SHP77 (cell line): ENCODE data around the gene RPL26.
"Not testable (repeated sequence)": the region's sequence is repeated elsewhere in the genome, so short reads cannot be mapped to it uniquely, and the experiment has no call there.

ENCODE experiments used
- DNase-seq, 2 experiments: peaks; one replicate each; lab custom pipeline; 2025; lab: John Stamatoyannopoulos, UW

The RPL26 gene

DNA sequence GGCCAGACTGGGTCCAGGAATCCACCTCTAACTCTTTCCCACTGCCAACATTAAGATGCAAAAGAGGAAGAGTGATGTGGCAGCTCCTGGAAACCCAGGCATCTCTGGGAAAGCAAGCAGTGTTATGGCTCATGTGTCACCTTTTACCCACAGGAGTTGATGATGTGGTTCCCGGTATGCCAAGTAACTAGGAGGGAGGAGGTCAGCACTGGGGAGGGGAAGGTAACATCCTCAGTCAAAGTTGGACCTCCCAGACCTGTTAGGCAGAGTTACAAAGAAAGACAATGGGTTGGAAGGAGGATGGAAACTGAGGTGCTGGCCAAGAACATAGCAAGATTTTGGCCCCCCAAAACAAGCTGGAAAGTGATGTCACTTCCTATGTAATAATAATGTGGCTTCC is 17.9 kb downstream of the RPL26 start:
- no peak for DNase-seq

DNA sequence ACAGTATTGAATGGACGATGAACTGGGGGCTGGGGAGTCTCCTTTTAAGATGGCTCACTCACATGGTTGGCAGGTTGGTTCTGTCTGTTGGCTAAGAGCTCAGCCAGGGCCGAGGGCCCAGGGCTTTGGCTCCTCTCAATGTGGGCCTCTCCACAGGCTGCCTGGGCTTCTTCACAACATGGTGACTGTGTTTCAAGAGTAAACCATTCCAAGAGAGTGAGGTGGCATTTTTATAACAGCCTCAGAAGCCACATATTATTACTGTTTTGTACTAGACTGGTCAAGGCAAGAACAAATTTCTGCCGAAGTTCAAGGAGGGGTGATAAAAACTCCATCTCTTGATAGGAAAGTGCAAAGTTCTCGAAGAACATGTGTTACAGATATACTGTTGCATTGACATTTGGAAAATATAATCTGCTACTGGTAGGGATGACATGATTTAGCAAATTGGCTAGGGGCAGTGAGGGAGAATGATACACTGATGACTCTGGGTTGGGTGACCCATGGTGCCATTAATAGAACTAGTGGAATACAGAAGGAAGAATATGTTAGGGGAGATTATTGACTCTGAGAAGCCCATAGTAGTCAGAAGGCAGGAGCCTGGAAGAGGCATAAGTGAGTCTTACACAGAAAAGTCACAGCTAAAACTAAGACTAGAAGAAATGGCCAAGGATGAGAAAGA is 20.2 kb downstream of the RPL26 start:
- no peak for DNase-seq

DNA sequence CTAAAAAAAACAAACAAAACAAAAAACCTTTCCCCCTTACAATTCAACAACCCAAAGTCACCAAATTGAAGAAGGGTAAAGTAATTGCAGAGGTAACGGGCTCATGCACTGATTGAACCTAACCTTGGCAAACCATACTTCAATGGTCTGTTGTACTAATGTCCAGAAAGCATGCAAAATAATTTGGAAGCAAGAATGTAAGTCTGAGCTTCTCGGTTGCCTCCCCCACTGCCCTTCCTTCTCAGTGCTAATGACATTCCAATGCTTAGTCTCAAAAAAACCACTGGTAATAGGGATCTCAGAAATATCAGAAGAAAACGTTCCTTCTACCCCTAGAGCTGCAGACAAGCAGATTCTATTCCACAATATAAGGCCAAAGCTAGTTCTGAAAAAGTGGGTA is 22.2 kb downstream of the RPL26 start:
- DNase-seq: no peak

DNA sequence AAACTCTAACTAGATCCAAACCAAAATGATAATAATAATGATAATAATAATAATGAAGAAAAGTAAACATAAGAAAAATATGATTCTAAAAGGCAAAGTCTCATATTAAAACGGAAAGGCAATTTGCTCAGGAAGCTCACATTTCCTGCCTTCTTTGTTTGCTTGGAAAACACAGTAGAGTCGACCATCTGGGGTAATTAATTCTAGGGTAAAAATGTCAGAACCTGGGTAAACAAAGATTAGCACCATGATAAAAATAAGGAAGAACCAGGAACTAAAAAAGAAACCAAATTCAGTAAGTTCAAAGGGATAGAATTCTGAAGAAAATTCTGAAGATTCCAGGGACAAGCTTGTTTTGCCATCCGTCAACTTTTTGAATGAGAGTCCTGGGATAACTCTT is 22.7 kb downstream of the RPL26 start:
- DNase-seq: peak; percentile 14 to 15

DNA sequence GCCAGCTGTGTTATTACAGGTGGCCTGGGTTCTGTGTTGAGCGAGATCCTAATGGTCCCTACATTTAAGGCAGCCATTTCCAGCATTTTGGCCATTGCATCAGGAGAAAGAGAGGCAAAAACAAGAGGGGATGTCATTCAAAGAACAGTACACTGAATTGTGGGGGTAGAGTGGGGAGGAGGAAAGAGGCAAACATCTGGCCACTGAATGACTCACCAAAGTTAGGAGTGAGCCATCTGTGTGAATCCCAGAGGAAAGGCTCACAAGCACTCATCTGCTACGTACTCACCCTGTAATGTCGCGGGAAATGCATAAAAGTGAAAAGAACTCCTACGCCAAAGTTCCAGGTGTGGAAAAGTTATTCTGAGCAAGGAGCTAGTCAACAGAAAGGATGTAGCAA is 23.2 kb downstream of the RPL26 start:
- peak; percentile 69 to 74 for DNase-seq

DNA sequence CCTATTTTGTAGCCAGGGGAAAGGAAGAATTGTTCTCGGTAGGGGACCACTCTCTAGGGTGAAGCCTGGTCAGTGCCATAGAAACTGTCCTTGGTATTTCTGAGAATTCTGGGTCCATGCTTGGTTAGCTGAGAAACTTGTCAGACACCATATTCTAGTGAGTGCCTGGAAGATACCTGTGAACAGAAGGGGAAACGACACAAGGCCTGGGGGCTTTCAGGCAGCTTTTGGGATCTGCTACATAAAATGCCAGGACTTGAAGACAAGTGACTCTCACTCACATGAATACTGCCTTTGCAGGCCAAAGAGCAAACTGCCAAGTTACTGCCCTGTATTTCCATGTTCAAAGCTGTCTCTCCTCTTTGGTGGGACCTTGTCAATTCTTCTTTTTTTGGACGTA is 25.1 kb downstream of the RPL26 start:
- no peak for DNase-seq

DNA sequence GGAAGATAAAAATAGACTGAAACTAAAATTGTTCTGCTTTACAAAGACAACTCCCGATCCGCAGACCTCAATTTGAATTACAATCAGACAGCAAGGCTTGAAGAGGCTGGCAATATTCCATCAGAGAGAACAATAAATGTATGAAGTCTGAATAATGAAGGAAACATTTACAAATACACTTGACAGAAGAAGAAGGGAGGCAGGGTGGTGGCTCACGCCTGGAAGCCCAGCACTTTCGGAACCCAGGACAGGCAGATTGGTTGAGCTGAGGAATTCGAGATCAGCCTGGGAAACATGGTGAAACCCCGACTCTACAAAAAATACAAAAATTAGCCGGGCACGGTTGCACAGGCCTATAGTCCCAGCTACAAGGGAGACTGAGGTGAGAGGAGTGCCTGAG is 28.8 kb downstream of the RPL26 start:
- DNase-seq: no peak

DNA sequence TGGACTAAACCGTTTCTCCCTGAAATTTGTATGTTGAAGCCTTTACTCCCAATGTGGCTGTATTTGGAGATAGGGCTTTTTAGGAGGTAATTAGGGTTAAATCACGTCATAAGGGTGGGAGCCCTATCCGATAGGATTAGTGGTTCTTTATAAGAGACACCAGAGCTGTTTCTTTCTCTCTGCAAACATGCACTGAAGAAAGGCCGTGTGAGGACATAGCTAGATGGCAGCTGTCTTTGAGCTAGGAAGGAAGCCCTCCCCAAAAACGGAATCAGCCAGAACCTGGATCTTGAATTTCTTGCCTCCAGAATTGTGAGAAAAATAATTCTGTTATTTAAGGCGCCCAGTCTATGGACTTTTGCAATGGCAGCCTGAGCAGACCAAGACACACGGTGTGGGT is 29.3 kb downstream of the RPL26 start:
- no peak for DNase-seq

DNA sequence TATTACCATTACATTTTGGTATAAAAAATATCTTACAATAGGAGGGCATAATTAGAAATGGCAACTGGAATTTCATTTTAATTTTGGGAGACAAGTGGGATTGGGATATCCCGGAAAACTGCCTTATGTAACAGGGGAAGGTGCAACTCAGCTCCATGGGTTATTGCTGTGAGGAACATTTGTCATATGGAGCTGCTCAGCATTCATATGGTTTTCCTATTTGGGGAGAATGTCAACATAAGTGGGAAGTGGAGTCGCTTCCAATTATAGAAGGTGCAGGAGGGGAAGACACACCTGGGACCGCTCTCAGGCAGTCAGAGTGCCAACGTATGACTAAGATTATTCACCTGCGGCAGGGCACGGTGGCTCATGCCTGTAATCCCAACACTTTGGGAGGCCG is 32.7 kb downstream of the RPL26 start:
- no peak for DNase-seq

DNA sequence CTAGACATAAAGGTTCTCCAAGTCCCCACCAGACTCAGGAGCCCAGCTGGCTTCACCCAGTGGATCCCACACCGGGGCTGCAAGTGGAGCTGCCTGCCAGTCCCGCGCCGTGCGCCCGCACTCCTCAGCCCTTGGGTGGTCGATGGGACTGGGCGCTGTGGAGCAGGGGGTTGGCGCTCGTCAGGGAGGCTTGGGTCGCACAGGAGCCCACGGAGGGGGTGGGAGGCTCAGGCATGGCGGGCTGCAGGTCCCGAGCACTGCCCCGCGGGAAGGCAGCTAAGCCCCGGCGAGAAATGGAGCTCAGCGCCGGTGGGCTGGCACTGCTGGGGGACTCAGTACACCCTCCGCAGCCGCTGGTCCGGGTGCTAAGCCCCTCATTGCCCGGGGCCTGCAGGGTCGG is 36.0 kb downstream of the RPL26 start:
- DNase-seq: not testable (repeated sequence)

DNA sequence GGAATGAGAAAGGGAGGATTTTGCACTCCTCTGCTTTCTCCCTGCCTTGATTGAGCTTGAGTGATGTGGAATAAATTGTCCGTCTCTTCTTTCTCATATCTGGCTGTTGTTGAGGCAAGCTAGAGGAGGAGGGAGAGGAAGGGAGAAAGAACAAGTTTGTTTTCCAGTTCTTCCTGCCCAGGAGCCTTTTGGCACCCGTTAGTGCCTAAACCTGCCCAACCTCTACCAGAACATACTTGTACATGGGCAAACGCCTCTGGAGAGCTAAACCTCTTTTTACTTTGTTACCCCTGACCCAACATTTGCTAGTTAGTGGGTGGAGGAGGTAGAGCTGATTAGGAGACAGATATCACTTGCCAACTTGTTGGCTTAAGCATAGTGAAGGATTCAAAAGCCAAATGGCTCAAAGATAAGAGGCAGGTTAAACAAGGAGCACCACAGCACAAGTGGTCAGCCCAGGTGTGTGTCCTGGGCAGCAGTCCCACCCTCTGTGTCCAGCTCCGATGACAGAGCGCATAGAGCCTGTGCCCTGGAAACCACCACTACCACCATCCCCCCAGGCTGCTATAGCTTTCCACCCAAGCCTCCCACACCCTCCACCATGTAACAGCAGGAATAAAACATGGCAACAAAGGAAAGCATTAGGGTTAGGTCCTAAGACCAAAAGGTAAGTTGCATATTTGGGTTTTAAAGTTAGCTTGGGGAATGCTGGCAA is 36.9 kb downstream of the RPL26 start:
- no peak for DNase-seq

DNA sequence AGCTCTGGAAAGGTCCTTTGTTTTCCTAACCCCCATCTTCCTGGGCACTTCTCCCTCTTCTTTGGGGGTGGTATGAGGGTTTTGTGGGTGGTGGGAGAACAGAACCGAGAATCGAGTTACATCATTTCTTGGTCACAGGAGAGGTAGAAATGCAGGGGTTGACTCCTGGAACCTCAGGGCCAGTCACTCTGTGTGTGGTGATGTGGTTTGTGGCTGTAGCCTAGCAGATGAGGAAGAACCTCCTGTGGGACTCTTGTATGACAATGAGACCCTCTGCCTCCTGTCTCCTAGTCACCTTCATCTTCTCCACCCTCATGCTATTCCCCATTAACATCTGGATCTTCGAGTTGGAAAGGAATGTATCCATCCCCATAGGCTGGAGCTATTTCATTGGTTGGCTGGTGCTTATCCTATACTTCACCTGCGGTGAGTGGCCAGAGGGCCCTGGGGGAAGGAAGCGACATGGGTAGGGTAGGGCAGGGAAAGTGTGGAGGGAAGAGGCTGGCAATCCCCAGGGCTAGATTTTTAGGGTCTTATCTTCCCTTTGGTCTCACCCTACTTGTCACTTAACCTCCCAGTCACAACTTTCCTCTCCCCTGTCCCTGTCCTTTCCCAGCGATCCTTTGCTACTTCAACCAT is 37.8 kb downstream of the RPL26 start:
- no peak for DNase-seq

DNA sequence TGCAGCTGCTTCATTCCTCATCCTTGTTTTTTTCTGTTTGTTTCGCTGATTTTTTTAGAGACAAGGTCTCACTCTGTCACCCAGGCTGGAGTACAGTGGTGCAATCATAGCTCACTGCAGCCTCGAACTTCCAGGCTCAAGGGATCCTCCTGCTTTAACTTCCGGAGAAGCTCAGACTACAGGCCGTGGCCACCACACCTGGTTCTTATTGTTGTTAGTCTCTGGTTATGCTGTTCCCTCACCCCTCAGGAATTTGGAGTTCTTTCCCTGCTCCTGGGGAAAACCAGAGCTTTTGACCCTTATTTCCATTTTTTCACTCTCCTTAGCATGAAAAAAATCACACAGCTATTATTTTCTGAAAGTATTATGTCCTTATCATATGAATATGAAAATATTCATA is 41.5 kb downstream of the RPL26 start:
- DNase-seq: no peak

DNA sequence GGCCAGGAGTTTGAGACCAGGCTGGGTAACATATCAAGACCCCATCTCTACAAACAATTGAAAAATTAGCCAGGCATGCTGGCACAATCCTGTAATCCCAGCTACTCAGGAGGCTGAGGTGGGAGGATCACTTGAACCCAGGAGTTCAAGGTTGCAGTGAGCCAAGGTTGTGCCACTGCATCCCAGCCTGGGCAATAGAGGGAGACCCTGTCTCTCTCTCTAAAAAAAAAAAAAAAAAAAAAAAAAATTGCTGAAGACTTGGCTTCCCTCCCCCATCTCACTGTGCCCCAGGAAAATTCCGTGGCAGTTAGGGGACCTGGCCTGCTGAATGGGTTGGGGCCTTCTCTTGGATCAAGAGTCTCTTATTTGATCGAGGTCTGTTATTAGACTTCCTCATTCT is 43.5 kb downstream of the RPL26 start, which contains the start of gene ODF4:
Gene ODF4 (plus strand): TSS at position 301 of the 400 bp plus-strand sequence. CDS start 212 bp downstream, outside the sequence.
- DNase-seq: no peak

DNA sequence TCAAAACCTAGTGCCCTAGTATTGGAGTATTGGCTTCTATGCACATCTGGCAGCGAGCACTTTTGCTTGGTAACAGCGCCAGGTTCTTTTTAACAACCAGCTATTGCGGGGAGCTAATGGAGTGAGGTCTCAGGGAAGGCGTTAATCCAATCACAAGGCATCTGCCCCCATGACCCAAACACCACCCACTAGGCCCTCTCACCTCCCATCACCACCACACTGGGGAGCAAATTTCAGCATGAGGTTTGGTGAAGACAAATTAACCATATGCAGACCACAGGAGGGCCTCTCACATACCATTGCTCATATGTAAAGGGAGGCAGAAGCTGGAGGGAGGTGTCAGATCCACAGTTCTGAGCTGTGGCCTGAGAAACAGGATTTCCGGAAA is 44.2 kb downstream of the RPL26 start:
- DNase-seq: no peak

DNA sequence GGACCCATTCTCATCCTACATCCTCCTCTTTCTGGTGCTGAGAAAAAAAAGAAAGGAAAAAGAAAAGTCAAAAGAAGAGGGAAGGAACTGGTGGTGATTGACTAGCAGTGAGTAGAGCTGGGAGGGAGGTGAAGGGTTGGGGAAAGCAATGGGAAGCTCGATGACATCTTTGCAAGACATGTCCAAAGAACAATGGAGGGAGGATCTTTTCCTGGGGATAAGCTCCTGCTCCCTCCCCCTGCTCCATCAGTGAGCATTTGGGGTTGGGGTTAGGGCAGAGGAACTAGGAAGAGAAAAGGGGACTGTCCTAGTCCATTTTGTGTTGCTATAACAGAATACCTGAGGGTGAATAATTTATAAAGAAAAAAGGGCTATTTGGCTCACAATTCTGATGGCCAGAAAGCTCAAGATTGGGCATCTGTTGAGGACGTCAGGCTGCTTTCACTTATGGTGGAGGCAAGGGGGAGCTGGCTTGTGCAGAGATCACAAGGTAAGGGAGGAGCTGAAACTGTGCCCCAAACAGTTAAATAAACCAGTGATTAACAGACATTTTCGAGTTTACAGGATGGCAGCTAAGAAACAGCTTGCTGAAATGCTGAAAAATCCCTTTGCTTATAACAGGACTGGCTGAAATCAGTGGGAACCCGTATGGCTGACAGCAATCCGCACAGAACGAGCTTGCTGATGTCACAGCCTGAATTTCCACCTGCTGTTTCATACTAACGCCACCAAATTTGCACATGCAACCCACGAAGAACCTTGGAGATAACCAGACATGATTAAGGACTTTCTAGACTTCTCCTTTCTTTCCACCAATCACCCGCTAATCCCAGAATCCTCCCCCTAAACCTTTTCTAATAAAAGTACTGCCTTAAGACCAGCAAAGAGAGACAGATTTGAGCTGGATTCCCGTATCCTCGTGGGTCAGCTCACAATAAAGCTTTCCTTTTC is 44.9 kb downstream of the RPL26 start:
- peak in 1 of 2 experiments; percentile 19 for DNase-seq

DNA sequence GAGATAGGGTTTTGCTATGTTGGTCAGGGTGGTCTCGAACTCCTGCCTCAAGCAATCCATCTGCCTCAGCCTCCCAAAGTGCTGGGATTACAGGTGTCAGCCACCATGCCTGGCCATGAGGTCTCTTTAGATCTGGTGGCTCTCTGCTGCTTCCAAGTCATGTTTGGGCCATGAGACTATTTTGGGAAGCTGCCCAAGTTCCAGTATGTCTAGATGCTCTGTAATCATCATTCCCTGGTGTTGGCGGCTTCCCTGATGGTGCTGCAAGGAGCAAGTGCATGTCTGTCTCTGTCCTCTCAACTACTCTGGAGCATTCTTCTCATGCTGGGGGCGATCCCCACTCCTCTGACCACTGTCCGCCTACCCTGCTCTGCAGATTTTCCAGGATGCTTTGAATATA is 49.7 kb downstream of the RPL26 start:
- DNase-seq: no peak

DNA sequence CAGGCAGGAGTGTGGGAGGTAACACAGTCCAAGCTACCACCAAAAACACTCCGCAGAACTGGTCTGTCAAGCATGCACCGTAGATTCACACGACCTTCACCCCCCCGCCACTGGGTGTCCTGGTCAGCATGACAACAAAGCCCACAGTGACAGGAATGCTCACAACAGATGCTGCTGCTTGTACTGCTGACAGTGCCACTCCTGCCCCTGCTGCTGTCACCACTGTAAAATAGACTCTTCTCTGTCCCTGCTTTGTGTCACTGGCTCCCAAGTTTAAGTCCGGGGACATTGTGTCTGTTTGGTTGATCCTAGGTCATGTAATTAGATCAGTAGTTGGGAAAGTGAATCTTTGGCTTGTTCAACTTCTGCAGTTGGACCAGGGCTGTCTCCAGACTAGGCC is 50.3 kb downstream of the RPL26 start:
- no peak for DNase-seq

DNA sequence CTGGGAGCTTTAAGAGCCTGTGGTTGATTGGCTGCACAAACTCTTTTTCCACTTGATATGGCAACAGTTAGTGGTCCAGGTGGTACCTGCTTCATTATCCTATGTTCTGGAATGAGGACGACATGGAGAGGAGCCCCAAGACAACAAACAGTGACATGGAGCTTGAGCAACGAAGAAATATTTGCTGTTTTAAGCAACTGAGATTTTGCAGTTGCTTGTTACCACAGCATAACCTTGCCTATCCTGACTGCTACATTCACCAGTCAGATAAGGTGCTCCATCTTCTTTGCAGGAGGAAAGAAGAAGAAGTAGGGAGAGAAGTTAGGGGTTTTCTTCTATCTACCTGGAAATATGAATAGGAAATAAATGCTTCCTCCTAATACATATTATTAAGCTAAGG is 50.9 kb downstream of the RPL26 start:
- no peak for DNase-seq
